Measurements from ENCODE around the gene PLCL2.

DNA sequence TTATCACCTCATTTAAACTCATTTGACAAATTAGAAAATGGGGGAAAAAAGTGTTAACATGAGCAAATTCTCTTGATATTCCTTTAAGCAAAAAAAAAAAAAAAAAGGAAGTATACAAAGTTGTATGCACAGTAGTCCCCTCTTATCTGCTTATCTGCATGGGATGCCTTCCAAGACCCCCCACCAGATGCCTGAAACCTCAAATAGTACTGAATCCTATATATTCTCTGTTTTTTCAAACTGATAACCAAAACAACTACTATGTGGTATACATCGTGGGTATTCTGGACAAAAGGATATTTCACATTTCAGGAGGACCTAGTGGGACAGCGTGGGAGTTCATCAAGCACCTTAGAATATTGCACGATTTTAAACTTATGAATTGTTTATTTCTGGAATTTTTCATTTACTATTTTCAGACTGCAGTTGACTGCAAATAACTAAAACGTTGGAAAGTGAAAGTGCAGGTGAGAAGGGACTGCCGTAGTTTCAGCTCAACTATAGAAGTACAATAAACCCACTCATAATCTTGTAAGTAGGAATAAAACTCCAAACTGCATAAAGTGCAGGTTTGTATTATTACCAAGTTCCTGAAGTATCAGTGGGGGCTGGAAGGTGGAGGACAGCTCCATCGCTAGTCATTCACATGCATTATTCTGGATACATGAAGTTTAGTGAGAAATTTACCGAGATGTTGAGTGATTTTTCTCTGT is 43.6 kb upstream of the PLCL2 start:
- TF ChIP-seq, protein P1, sequence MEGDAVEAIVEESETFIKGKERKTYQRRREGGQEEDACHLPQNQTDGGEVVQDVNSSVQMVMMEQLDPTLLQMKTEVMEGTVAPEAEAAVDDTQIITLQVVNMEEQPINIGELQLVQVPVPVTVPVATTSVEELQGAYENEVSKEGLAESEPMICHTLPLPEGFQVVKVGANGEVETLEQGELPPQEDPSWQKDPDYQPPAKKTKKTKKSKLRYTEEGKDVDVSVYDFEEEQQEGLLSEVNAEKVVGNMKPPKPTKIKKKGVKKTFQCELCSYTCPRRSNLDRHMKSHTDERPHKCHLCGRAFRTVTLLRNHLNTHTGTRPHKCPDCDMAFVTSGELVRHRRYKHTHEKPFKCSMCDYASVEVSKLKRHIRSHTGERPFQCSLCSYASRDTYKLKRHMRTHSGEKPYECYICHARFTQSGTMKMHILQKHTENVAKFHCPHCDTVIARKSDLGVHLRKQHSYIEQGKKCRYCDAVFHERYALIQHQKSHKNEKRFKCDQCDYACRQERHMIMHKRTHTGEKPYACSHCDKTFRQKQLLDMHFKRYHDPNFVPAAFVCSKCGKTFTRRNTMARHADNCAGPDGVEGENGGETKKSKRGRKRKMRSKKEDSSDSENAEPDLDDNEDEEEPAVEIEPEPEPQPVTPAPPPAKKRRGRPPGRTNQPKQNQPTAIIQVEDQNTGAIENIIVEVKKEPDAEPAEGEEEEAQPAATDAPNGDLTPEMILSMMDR (IDR thresholded peaks at IDR 0.05; ENCODE audit: borderline replicate concordance, extremely low read depth, low read length, poor library complexity, severe bottlenecking): no peak
- no peak for TF ChIP-seq EZH2 (IDR thresholded peaks at IDR 0.05; ENCODE audit: borderline replicate concordance, low read depth, low read length, severe bottlenecking)

All from DND-41 (cell line).